AG08395 (cell line): ENCODE measurements around the gene HRH3.

ENCODE experiments used
- DNase-seq: peaks from one replicate; pipeline ENCODE4 v3.0.0; 2012; ENCODE audit warnings: mixed read lengths, low spot score

The HRH3 gene

DNA sequence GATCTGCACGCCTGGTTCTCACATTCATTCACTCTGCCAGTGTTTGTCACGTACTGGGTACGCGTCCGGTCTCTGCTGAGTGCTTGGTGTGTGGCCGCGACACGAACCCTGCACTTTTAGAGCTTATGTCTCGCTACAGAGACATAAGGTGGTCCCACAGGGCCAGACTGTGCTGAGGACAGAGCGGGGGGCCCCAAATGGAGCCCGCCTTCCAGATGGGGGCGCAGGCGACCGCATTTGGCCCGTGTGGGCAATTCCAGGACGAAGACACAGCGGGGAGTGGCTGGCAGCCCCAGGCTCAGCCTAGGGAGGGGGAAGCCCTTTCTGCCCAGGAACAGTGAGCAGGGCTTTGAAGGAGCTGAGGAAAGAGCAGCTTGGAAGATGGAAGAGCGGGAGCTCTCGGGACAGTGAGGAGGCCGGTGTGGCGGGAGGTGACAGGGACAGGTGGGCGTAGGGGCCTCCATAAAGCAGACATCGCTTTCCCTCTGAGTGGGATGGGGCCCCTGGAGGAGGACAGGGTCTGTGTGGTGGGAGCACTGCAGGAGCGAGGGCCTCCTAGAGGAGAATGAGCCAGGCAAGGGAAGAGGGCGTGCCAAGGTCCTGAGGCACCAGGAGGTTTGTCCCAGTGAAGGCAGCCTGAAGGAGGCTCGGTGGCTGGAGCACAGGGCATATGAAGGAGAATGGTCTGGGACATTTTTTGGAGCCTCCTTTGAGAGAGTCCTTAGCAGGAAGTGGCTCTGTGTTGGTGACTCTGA lies 45.0 kb downstream of the HRH3 start:
- no peak for DNase-seq

- no peak for DNase-seq
Observed at GRCh38 chr20:62174021-62174804, 45.9 kb downstream of the HRH3 start.

GRCh38 chr20:62172666-62173065 lies 47.4 kb downstream of the HRH3 start:
- DNase-seq: no peak

DNA sequence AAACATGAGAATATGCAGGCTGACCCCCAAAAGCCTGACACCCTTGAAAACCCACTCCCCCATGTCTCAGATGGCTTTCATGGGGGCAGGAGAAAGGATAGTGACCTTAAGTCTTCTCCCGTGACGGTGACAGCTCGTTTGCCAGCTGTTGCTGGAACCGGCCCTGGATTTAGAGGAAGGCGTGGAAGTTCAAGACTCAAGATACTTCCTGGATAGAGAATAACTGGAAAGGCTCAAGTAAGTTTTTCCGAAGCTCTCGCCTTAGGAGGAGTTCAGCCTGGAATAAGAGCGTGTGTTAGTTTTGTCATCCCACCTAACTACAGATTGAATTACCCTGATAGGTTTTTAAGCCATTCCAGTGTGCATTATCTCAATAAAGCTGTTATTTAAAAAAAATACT lies 48.8 kb downstream of the HRH3 start:
- no peak for DNase-seq

GRCh38 chr20:62170536-62170935 lies 49.5 kb downstream of the HRH3 start:
- no peak for DNase-seq

- DNase-seq: no peak
Observed at GRCh38 chr20:62168890-62169435, 51.1 kb downstream of the HRH3 start.

- no peak for DNase-seq
Observed at GRCh38 chr20:62168061-62168460, 52.0 kb downstream of the HRH3 start.

DNA sequence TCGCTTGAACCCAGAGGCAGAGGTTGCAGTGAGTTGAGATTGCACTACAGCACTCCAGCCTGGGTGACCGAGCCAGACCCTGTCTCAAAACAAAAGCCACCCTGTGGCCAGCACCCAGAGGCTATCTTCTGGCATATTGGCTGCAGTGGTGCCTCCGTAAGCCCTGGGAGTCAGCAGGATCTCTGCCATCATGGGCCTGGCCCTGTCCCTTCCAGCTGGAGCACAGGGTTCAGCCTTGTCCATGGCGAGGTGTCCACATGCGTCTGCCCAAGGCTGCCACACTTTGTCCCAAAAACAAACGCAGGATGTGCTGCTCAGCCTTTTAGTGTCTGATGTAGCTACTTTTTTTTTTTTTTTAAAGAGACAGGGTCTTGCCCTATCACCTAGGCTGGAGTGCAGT lies 52.6 kb downstream of the HRH3 start:
- DNase-seq: no peak

GRCh38 chr20:62165762-62166399 lies 54.2 kb downstream of the HRH3 start:
- peak; percentile 36 for DNase-seq
